Measurements from ENCODE around the gene TAGLN2. TPM values are rescaled to one million over a fixed set of nuclear protein-coding genes. Genes with fewer than 3 reads are reported as not detected.

TAGLN2 gene
- total RNA-seq, 3 donors from 2014 or later: 195 to 259 (median 231) TPM

- H3K27me3 ChIP-seq: no peaks in the 10 kb centered on the region
- H3K27ac ChIP-seq: peak overlapping the region; percentile 58 to 61
- H3K36me3 ChIP-seq: no peaks in the 10 kb centered on the region
- peak in 1 of 3 donors; percentile 59 for TF ChIP-seq POLR2AphosphoS5 (IDR thresholded peaks at IDR 0.05)
- TF ChIP-seq POLR2A (IDR thresholded peaks at IDR 0.05): no peak
- TF ChIP-seq CTCF (IDR thresholded peaks at IDR 0.05): no peak
- no peak overlapping the region for H3K4me3 ChIP-seq
- peak in 1 of 2 donors; percentile 69 for DNase-seq (ENCODE audit: low spot score in 2 of 2)
- H3K4me1 ChIP-seq: peaks cover 0 to 6% of the 10 kb centered on the region in 2 donors
- intact Hi-C loops (cut with DNase I; ENCODE audit: low total_unique reads): loop anchor here (10.0 kb wide), 1 partner anchor 261 kb away; the partner anchor contains the start of gene CASQ1
- no peaks in the 10 kb centered on the region for H3K9me3 ChIP-seq
Observed at GRCh38 chr1:159933347-159933746, 8.0 kb upstream of the TAGLN2 start.

- H3K4me1 ChIP-seq: peaks cover 0 to 6% of the 10 kb centered on the region in 2 donors
- peak overlapping the region; percentile 58 to 61 for H3K27ac ChIP-seq
- intact Hi-C loops (cut with DNase I; ENCODE audit: low total_unique reads): loop anchor here (10.0 kb wide), 1 partner anchor 262 kb away; the partner anchor contains the start of gene CASQ1
- DNase-seq (ENCODE audit: low spot score in 2 of 2): no peak
- no peaks in the 10 kb centered on the region for H3K27me3 ChIP-seq
- H3K9me3 ChIP-seq: no peaks in the 10 kb centered on the region
- no peak for TF ChIP-seq POLR2AphosphoS5 (IDR thresholded peaks at IDR 0.05)
- TF ChIP-seq POLR2A (IDR thresholded peaks at IDR 0.05): no peak
- TF ChIP-seq CTCF (IDR thresholded peaks at IDR 0.05): no peak
- H3K36me3 ChIP-seq: no peaks in the 10 kb centered on the region
- H3K4me3 ChIP-seq: no peak overlapping the region
Observed at GRCh38 chr1:159932296-159933285, 7.3 kb upstream of the TAGLN2 start.

- Histone ChIP-seq H3K9me3 (no peaks in the 10 kb centered on the region), H3K27ac (peak overlapping the region; percentile 58 to 61), H3K27me3 (no peaks in the 10 kb centered on the region), H3K4me1 (peaks cover 0 to 6% of the 10 kb centered on the region in 2 donors), H3K4me3 (no peak overlapping the region), H3K36me3 (no peaks in the 10 kb centered on the region)
- TF ChIP-seq CTCF (IDR thresholded peaks at IDR 0.05) (no peak), POLR2AphosphoS5 (IDR thresholded peaks at IDR 0.05) (no peak), POLR2A (IDR thresholded peaks at IDR 0.05) (no peak)
- intact Hi-C loops (cut with DNase I; ENCODE audit: low total_unique reads): loop anchor here (10.0 kb wide), 1 partner anchor 263 kb away; the partner anchor contains the start of gene CASQ1
- DNase-seq (ENCODE audit: low spot score in 2 of 2): no peak
Observed at GRCh38 chr1:159931795-159932173, 6.5 kb upstream of the TAGLN2 start.

- Histone ChIP-seq H3K4me1 (peaks cover under 1 to 2% of the 10 kb centered on the region in 2 donors), H3K9me3 (no peaks in the 10 kb centered on the region), H3K4me3 (no peak overlapping the region), H3K36me3 (no peaks in the 10 kb centered on the region), H3K27ac (peak overlapping the region in 1 of 2 donors; percentile 25), H3K27me3 (no peaks in the 10 kb centered on the region)
- intact Hi-C loops (cut with DNase I; ENCODE audit: low total_unique reads): loop anchor here (10.0 kb wide), 1 partner anchor 264 kb away; the partner anchor contains the start of gene CASQ1
- TF ChIP-seq CTCF (IDR thresholded peaks at IDR 0.05): no peak
- no peak for TF ChIP-seq POLR2A (IDR thresholded peaks at IDR 0.05)
- no peak for TF ChIP-seq POLR2AphosphoS5 (IDR thresholded peaks at IDR 0.05)
- DNase-seq (ENCODE audit: low spot score in 2 of 2): no peak
Observed at GRCh38 chr1:159931101-159931794, 5.9 kb upstream of the TAGLN2 start.
